ENCODE measurements around the gene CD44. TPM values are rescaled to one million over a fixed set of nuclear protein-coding genes. Genes with fewer than 3 reads are reported as not detected.
"Not testable (repeated sequence)": the region's sequence is repeated elsewhere in the genome, so short reads cannot be mapped to it uniquely, and the experiment has no call there.

Gene CD44
- total RNA-seq, 1 donor from 2014 or later: 155 TPM

GRCh38 chr11:35223371-35223796 is 84.4 kb downstream of the CD44 start:
- peaks cover 12% of the 10 kb centered on the region for H3K36me3 Mint-ChIP-seq (ENCODE audit: low read depth, unreplicated experiment)
- H3K9me3 Mint-ChIP-seq (ENCODE audit: unreplicated experiment): no peaks in the 10 kb centered on the region
- no peaks in the 10 kb centered on the region for H3K27me3 Mint-ChIP-seq (ENCODE audit: unreplicated experiment)
- H3K4me1 Mint-ChIP-seq (ENCODE audit: unreplicated experiment): peaks cover 5% of the 10 kb centered on the region
- no peak overlapping the region for H3K27ac Mint-ChIP-seq (ENCODE audit: unreplicated experiment)
- TF ChIP-seq CTCF (IDR thresholded peaks at IDR 0.05; ENCODE audit: unreplicated experiment): no peak
- H3K4me3 Mint-ChIP-seq (ENCODE audit: unreplicated experiment): no peak overlapping the region
- no peak for DNase-seq (ENCODE audit: low spot score)

GRCh38 chr11:35223991-35224390 is 85.0 kb downstream of the CD44 start:
- Mint-ChIP-seq H3K36me3 (ENCODE audit: low read depth, unreplicated experiment) (peaks cover 15% of the 10 kb centered on the region), H3K4me1 (ENCODE audit: unreplicated experiment) (peaks cover 5% of the 10 kb centered on the region), H3K4me3 (ENCODE audit: unreplicated experiment) (no peak overlapping the region), H3K27me3 (ENCODE audit: unreplicated experiment) (peaks cover 2% of the 10 kb centered on the region), H3K9me3 (ENCODE audit: unreplicated experiment) (no peaks in the 10 kb centered on the region), H3K27ac (ENCODE audit: unreplicated experiment) (no peak overlapping the region)
- no peak for DNase-seq (ENCODE audit: low spot score)
- no peak for TF ChIP-seq CTCF (IDR thresholded peaks at IDR 0.05; ENCODE audit: unreplicated experiment)

GRCh38 chr11:35225946-35226520 is 87.1 kb downstream of the CD44 start:
- TF ChIP-seq CTCF (IDR thresholded peaks at IDR 0.05; ENCODE audit: unreplicated experiment): no peak
- H3K4me1 Mint-ChIP-seq (ENCODE audit: unreplicated experiment): peaks cover 5% of the 10 kb centered on the region
- no peak for DNase-seq (ENCODE audit: low spot score)
- H3K27ac Mint-ChIP-seq (ENCODE audit: unreplicated experiment): no peak overlapping the region
- H3K4me3 Mint-ChIP-seq (ENCODE audit: unreplicated experiment): no peak overlapping the region
- H3K9me3 Mint-ChIP-seq (ENCODE audit: unreplicated experiment): no peaks in the 10 kb centered on the region
- H3K36me3 Mint-ChIP-seq (ENCODE audit: low read depth, unreplicated experiment): peaks cover 15% of the 10 kb centered on the region
- peaks cover 6% of the 10 kb centered on the region for H3K27me3 Mint-ChIP-seq (ENCODE audit: unreplicated experiment)

- not testable (repeated sequence) for DNase-seq (ENCODE audit: low spot score); H3K4me3 Mint-ChIP-seq (ENCODE audit: unreplicated experiment); H3K27ac Mint-ChIP-seq (ENCODE audit: unreplicated experiment); H3K27me3 Mint-ChIP-seq (ENCODE audit: unreplicated experiment); H3K4me1 Mint-ChIP-seq (ENCODE audit: unreplicated experiment); H3K9me3 Mint-ChIP-seq (ENCODE audit: unreplicated experiment)
- peaks cover 15% of the 10 kb centered on the region for H3K36me3 Mint-ChIP-seq (ENCODE audit: low read depth, unreplicated experiment)
Observed at GRCh38 chr11:35226756-35227155, 87.8 kb downstream of the CD44 start.

- H3K36me3 Mint-ChIP-seq (ENCODE audit: low read depth, unreplicated experiment): peaks cover 15% of the 10 kb centered on the region
- H3K27me3 Mint-ChIP-seq (ENCODE audit: unreplicated experiment): peaks cover 6% of the 10 kb centered on the region
- DNase-seq (ENCODE audit: low spot score): no peak
- TF ChIP-seq CTCF (IDR thresholded peaks at IDR 0.05; ENCODE audit: unreplicated experiment): no peak
- H3K4me3 Mint-ChIP-seq (ENCODE audit: unreplicated experiment): no peak overlapping the region
- peaks cover 5% of the 10 kb centered on the region for H3K4me1 Mint-ChIP-seq (ENCODE audit: unreplicated experiment)
- H3K9me3 Mint-ChIP-seq (ENCODE audit: unreplicated experiment): no peaks in the 10 kb centered on the region
- H3K27ac Mint-ChIP-seq (ENCODE audit: unreplicated experiment): no peak overlapping the region
Observed at GRCh38 chr11:35227576-35228327, 88.8 kb downstream of the CD44 start.
